Astrocyte of the cerebellum (primary cell): ENCODE measurements around the gene PDIK1L.
"Not testable (repeated sequence)": the region's sequence is repeated elsewhere in the genome, so short reads cannot be mapped to it uniquely, and the experiment has no call there.

Experiments
- DNase-seq: peaks from one replicate; pipeline ENCODE4 v3.0.0-alpha.2; 2011; ENCODE audit warnings: low read depth
- H3K4me3 ChIP-seq: 2 replicates; pipeline ENCODE4 v1.5.1; 2011; ENCODE audit warnings: mild to moderate bottlenecking, low read depth, low read length, moderate library complexity
- in situ Hi-C: cut with HindIII; loops from 2 replicates; pipeline ENCODE4 v1.10.0; 2017; ENCODE audit warnings: low sequenced_read_pairs
- TF ChIP-seq, protein P1 (sequence below): IDR thresholded peaks from 2 replicates; pipeline ENCODE4 v1.5.1; 2012; ENCODE audit warnings: low read length, low read depth, moderate library complexity, mild to moderate bottlenecking; ENCODE audit errors: missing control alignments

The PDIK1L gene

GRCh38 chr1:26096471-26096870 lies 15.2 kb upstream of the PDIK1L start:
- no peak overlapping the region for H3K4me3 ChIP-seq
- TF ChIP-seq, protein P1, sequence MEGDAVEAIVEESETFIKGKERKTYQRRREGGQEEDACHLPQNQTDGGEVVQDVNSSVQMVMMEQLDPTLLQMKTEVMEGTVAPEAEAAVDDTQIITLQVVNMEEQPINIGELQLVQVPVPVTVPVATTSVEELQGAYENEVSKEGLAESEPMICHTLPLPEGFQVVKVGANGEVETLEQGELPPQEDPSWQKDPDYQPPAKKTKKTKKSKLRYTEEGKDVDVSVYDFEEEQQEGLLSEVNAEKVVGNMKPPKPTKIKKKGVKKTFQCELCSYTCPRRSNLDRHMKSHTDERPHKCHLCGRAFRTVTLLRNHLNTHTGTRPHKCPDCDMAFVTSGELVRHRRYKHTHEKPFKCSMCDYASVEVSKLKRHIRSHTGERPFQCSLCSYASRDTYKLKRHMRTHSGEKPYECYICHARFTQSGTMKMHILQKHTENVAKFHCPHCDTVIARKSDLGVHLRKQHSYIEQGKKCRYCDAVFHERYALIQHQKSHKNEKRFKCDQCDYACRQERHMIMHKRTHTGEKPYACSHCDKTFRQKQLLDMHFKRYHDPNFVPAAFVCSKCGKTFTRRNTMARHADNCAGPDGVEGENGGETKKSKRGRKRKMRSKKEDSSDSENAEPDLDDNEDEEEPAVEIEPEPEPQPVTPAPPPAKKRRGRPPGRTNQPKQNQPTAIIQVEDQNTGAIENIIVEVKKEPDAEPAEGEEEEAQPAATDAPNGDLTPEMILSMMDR: no peak
- no peak for DNase-seq
- in situ Hi-C loops: no loop called here

GRCh38 chr1:26097696-26098095 lies 13.9 kb upstream of the PDIK1L start:
- in situ Hi-C loops: no loop called here
- DNase-seq: no peak
- H3K4me3 ChIP-seq: no peak overlapping the region
- TF ChIP-seq, protein P1: no peak

- in situ Hi-C loops: no loop called here
- no peak overlapping the region for H3K4me3 ChIP-seq
- TF ChIP-seq, protein P1: no peak
- no peak for DNase-seq
These were observed 13.0 kb upstream of the PDIK1L start for GRCh38 chr1:26098602-26099001.

GRCh38 chr1:26099780-26100179 lies 11.8 kb upstream of the PDIK1L start:
- no peak overlapping the region for H3K4me3 ChIP-seq
- in situ Hi-C loops: loop anchor here (5.0 kb wide), 2 partner anchors 42 to 48 kb away; no protein-coding TSS in a partner anchor
- DNase-seq: no peak
- TF ChIP-seq, protein P1: no peak

DNA sequence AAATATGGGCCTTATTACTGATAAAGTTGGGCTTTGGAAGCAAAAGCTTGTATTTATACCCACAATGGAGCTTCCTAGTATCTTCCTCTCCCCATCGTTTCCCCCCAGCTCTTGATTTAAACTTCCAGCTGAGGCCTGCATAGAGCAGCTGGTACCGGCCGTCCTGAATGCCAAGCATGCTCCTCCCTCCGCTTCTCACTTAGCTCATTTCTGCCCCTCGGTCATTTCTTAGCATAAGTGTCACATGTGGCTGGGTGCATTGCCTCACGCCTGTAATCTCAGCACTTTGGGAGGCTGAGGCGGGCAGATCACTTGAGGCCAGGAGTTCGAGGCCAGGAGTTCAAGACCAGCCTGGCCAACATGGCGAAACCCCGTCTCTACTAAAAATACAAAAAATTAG lies 11.4 kb upstream of the PDIK1L start:
- H3K4me3 ChIP-seq, DNase-seq: not testable (repeated sequence)
- in situ Hi-C loops: loop anchor here (5.0 kb wide), 2 partner anchors 43 to 47 kb away; no protein-coding TSS in a partner anchor

DNA sequence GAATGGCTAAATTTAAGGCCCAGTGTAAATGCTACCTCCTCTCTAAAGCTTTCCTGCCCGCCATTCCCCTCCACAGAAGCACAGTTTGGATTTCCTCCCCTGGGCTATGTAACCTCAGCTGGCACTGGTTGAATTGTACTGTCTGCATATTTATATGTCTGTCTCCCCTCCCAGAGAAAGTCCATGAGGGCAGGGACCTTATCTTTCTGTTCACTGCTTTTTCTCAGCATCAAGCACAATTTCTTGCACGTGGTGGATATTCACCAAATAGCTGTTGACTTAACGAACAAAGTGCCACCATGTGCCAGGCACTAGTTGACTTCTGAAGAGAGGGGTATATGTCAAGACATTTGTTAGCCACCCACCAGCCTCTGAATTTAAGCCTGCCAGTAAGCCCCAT lies 9.5 kb upstream of the PDIK1L start:
- H3K4me3 ChIP-seq: no peak overlapping the region
- no peak for DNase-seq
- TF ChIP-seq, protein P1: no peak
- in situ Hi-C loops: loop anchor here (5.0 kb wide), 2 partner anchors 45 kb away; no protein-coding TSS in a partner anchor

DNA sequence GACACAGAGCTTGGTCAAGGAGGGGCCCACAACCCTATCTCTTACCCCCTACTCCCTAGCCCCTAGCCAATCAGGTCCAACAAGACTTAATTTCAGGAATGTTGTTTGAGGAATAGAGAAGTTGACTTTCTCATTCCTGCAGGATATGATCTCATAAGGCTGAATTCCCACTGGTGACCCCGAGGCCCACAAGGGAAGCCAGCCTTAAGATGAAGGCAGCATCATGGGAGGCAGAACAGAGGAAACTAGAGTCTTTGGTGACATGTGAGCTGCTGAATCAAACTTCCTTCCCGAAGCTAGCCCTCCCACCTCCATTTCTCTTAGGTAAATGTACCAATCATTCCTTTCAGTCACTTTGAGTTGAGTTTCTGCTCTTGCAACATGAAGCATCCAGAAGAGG lies 9.1 kb upstream of the PDIK1L start:
- no peak for DNase-seq

DNA sequence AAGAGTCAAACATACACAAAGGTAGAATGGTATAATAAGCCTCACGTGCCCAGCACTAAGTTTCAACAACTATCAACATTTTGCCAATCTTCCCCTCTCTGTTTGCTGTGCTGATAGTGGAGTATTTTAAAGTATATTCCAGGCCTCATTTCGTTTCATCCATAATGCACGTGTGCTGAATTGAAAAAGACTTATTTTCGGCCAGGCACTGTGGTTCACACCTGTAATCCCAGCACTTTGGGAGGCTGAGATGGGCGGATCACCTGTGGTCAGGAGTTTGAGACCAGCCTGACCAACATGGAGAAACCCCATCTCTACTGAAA lies 6.4 kb upstream of the PDIK1L start:
- H3K4me3 ChIP-seq, DNase-seq, in situ Hi-C loops: not testable (repeated sequence)

More for the DNA sequence above, 9.1 kb upstream of the PDIK1L start:
- H3K4me3 ChIP-seq: no peak overlapping the region
- in situ Hi-C loops: loop anchor here (5.0 kb wide), 2 partner anchors 45 kb away; no protein-coding TSS in a partner anchor
- TF ChIP-seq, protein P1: no peak
